Measurements from ENCODE around the gene GTF3C2. TPM values are rescaled to one million over a fixed set of nuclear protein-coding genes. Genes with fewer than 3 reads are reported as not detected.
"Not testable (repeated sequence)": the region's sequence is repeated elsewhere in the genome, so short reads cannot be mapped to it uniquely, and the experiment has no call there.

GTF3C2 gene
- total RNA-seq, 6 donors from 2014 or later, result 43.9 to 104 (median 48.9) TPM

DNA sequence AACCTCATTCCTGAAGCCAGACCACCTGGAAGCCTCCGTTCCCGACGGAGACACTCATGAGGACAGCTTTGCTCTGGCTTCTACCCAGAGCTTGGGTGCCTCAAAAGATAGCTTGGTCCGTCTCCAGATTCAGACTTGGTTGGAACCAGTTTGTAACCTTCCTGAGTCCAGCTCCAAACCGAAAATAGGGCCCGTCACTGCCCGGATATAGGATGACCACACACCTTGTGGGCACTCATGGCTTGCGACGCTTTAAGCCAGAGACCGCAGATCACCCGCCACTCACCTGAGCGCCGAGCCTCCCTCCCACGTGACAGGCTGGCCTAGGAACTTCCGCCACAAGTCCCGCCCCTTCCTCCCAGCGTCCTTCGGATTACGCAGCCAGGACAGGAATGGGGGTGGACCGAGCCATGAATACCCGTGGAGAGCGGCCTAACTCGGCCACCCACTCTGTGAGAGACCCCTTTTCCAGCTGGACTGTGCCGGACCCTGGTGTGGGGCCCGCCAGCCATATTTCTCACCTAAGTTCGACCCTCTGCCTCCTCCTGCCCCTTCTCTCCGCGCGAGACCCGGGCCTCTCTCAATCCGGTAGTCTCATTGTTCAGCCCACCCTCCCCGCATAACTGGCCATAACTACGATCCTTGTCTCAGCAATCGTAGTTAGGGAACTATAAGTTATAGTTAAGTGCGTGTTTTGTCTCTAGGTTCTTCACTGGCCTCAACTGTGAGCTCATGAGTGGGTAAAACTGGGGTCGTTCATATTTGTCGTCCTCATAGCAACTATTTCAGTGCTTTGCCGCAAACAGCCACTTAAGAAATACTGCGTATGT lies 33.6 kb downstream of the GTF3C2 start, which contains the start of gene MPV17:
Gene MPV17, minus strand, starts transcription at position 332 of the 830 bp plus-strand sequence. CDS start 580 bp downstream, outside the sequence.
- peak; percentile 55 to 95 (median 88) for TF ChIP-seq POLR2A (IDR thresholded peaks at IDR 0.05)
- peak; percentile 90 to 94 for TF ChIP-seq POLR2AphosphoS5 (IDR thresholded peaks at IDR 0.05)
- TF ChIP-seq, protein P1, sequence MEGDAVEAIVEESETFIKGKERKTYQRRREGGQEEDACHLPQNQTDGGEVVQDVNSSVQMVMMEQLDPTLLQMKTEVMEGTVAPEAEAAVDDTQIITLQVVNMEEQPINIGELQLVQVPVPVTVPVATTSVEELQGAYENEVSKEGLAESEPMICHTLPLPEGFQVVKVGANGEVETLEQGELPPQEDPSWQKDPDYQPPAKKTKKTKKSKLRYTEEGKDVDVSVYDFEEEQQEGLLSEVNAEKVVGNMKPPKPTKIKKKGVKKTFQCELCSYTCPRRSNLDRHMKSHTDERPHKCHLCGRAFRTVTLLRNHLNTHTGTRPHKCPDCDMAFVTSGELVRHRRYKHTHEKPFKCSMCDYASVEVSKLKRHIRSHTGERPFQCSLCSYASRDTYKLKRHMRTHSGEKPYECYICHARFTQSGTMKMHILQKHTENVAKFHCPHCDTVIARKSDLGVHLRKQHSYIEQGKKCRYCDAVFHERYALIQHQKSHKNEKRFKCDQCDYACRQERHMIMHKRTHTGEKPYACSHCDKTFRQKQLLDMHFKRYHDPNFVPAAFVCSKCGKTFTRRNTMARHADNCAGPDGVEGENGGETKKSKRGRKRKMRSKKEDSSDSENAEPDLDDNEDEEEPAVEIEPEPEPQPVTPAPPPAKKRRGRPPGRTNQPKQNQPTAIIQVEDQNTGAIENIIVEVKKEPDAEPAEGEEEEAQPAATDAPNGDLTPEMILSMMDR (IDR thresholded peaks at IDR 0.05), result no peak
- TF ChIP-seq EP300 (IDR thresholded peaks at IDR 0.05), result no peak
- 0 to 1% methylated on average over 15 to 32 of the region's 39 CpGs for WGBS, 2 donors
- peak; percentile 96 to 98 for ATAC-seq (ENCODE audit: low FRiP score in 2 of 2)
- Histone ChIP-seq H3K9me3 (no peaks in the 10 kb centered on the region), H3K27ac (peak within 1 kb of the TSS; percentile 92 to 97 (median 95)), H3K27me3 (no peaks in the 10 kb centered on the region), H3K36me3 (peaks cover 8 to 22% (median 14%) of the 10 kb centered on the region in 4 donors), H3K4me1 (peaks cover 17 to 27% (median 23%) of the 10 kb centered on the region in 4 donors), H3K4me3 (peak within 1 kb of the TSS; percentile 27 to 93 (median 66))
- peak; percentile 89 to 95 for DNase-seq

DNA sequence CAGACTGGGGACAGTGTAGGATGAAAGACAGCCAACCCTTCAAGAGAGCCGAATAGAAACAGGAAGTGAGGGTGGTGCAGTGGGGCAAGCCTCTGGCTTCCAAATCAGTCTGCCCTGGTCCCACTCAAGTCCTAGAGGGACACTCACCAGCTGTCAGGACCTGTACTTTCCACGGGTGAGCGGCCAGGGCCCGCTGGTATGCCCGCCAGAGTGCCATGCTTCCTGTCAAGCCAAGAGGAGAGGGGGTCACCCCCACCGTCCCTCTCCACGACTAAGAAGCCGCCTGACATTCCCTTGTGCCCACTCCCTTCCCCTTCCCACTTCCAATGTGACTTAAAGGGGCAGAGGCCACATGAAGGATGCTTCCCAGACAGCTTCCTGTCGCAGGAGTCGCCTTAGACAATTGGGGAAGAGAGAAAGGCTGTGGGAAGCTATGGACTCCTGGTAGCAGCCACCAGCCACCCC lies 34.2 kb downstream of the GTF3C2 start:
- WGBS, 2 donors, result 0 to 3% methylated on average over 7 to 10 of the region's 10 CpGs
- Histone ChIP-seq H3K4me1 (peaks cover 17 to 27% (median 23%) of the 10 kb centered on the region in 4 donors), H3K4me3 (peak overlapping the region; percentile 27 to 93 (median 66)), H3K27ac (peak overlapping the region; percentile 92 to 97 (median 95)), H3K36me3 (peaks cover 8 to 15% (median 10%) of the 10 kb centered on the region in 4 donors), H3K9me3 (no peaks in the 10 kb centered on the region), H3K27me3 (no peaks in the 10 kb centered on the region)
- peak; percentile 40 to 54 for ATAC-seq (ENCODE audit: low FRiP score in 2 of 2)
- no peak for TF ChIP-seq POLR2AphosphoS5 (IDR thresholded peaks at IDR 0.05)
- no peak for TF ChIP-seq POLR2A (IDR thresholded peaks at IDR 0.05)
- TF ChIP-seq EP300 (IDR thresholded peaks at IDR 0.05), result no peak
- TF ChIP-seq, protein P1 (IDR thresholded peaks at IDR 0.05), result no peak
- peak; percentile 45 to 70 for DNase-seq

DNA sequence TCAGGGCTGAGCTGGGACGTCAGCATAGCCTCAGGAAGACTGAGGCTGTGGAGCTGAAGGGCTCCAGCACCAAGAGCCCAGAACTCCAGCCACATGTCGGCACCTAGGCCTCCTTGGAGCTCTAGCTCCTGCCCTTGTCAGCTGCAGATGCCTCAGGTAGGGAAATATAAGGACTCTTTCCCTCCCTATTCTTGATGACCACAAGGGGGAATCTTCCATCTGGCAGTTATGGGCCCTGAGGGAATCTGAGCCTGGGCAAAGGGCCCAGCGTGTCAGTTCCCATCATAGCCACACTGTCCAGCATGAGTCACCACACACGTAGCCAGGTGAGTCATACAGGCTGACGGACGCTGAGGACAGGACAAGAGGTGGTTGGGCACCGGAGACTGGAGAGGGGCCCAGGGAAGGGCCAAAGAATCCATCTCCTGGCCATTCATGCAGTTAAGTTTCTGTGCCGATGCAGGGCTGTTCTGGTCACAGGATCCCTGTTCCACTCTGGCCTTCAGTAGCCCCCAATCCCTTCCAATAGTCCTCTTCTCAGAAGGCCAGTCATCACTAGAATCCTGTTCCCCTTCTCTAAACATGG lies 35.5 kb downstream of the GTF3C2 start:
- Histone ChIP-seq H3K27ac (peak overlapping the region in 1 of 4 donors; percentile 28), H3K36me3 (peaks cover 0 to 10% (median 1%) of the 10 kb centered on the region in 4 donors), H3K4me3 (no peak overlapping the region), H3K4me1 (peaks cover 17 to 27% (median 23%) of the 10 kb centered on the region in 4 donors), H3K9me3 (no peaks in the 10 kb centered on the region), H3K27me3 (no peaks in the 10 kb centered on the region)
- ATAC-seq (ENCODE audit: low FRiP score in 2 of 2) (peak; percentile 39 to 64), DNase-seq (peak in 1 of 2 donors; percentile 88)
- 69 to 75% methylated on average over 4 to 8 of the region's 8 CpGs for WGBS, 2 donors
- peak; percentile 54 to 62 for TF ChIP-seq POLR2AphosphoS5 (IDR thresholded peaks at IDR 0.05)
- TF ChIP-seq, protein P1 (IDR thresholded peaks at IDR 0.05), result peak in 3 of 6 experiments; percentile 7 to 46 (median 34)
- no peak for TF ChIP-seq POLR2A (IDR thresholded peaks at IDR 0.05)
- peak in 1 of 4 donors; percentile 80 for TF ChIP-seq EP300 (IDR thresholded peaks at IDR 0.05)

DNA sequence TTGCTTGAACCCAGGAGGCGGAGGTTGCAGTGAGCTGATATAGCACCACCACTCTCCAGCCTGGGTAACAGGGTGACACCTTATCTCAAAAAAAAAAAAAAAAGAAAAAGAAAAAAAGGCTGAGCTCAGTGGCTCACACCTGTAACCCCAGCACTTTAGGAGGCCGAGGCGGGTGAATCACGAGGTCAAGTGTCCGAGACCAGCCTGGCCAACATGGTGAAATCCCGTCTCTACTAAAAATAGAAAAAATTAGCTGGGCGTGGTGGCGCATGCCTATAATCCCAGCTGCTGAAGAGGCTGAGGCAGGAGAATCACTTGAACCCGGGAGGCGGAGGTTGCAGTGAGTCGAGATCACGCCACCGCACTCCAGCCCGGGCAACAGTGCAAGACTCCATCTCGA lies 36.7 kb downstream of the GTF3C2 start:
- ATAC-seq (ENCODE audit: low FRiP score in 2 of 2); DNase-seq; H3K27ac ChIP-seq; H3K4me3 ChIP-seq; H3K9me3 ChIP-seq; H3K27me3 ChIP-seq: not testable (repeated sequence)
- H3K36me3 ChIP-seq, result peaks cover 0 to 19% (median 0%) of the 10 kb centered on the region in 4 donors
- WGBS, 2 donors, result 96% methylated on average over 15 of the region's 15 CpGs
- H3K4me1 ChIP-seq, result peaks cover 17 to 27% (median 23%) of the 10 kb centered on the region in 4 donors
